Keratinocyte (primary cell): Measurements from ENCODE around the gene GLUD1. TPM values are rescaled to one million over a fixed set of nuclear protein-coding genes. Genes with fewer than 3 reads are reported as not detected.
"Not testable (repeated sequence)": the region's sequence is repeated elsewhere in the genome, so short reads cannot be mapped to it uniquely, and the experiment has no call there.

Source experiments
- DNase-seq: peaks from one replicate; pipeline ENCODE4 v3.0.0-alpha.2; 2011; ENCODE audit warnings: low read depth, missing footprints, low spot score
- FAIRE-seq: peaks from 2 replicates; lab custom pipeline; 2011; peaks lifted over from hg19 to GRCh38; lab: Jason Lieb, UNC
- H2AFZ ChIP-seq: 2 replicates; pipeline ENCODE4 v1.6.0; 2012; ENCODE audit warnings: low read length, control low read depth, inconsistent platforms; ENCODE audit not compliant: control insufficient read depth
- H3K27ac ChIP-seq: 2 replicates; pipeline ENCODE4 v1.5.1; 2011; ENCODE audit warnings: low read length; ENCODE audit not compliant: control insufficient read depth, insufficient read depth
- H3K27me3 ChIP-seq: 3 replicates; pipeline ENCODE4 v1.6.0; 2011; ENCODE audit warnings: low read length; ENCODE audit not compliant: control insufficient read depth, insufficient read depth; ENCODE audit errors: extremely low read depth
- H3K36me3 ChIP-seq, 2 experiments: 2 replicates in 1 of 2; 3 replicates in 1 of 2; pipeline ENCODE4 v1.5.1; 2011; ENCODE audit warnings: low read length in 2 of 2, mild to moderate bottlenecking in 1 of 2; ENCODE audit not compliant: control insufficient read depth in 2 of 2, insufficient read depth in 2 of 2; ENCODE audit errors: extremely low read depth in 1 of 2
- H3K4me1 ChIP-seq: 3 replicates; pipeline ENCODE4 v1.5.1; 2011; ENCODE audit warnings: low read length; ENCODE audit not compliant: control insufficient read depth, insufficient read depth; ENCODE audit errors: extremely low read depth
- H3K4me2 ChIP-seq: 3 replicates; pipeline ENCODE4 v1.6.0; 2011; ENCODE audit warnings: low read depth, low read length; ENCODE audit not compliant: control insufficient read depth, insufficient read depth; ENCODE audit errors: extremely low read depth
- H3K4me3 ChIP-seq, 3 experiments: fragments of 200-600 bp in 1 of 3; sonication (generic) in 1 of 3; 2 replicates in 2 of 3; 3 replicates in 1 of 3; pipeline ENCODE4 v1.5.1; 2011 to 2016; ENCODE audit warnings: low read length in 3 of 3, mild to moderate bottlenecking in 3 of 3, control low read depth in 2 of 3, inconsistent platforms in 1 of 3, low read depth in 1 of 3, mixed read lengths in 1 of 3, mixed run types in 1 of 3, moderate library complexity in 1 of 3; ENCODE audit not compliant: control insufficient read depth in 2 of 3, insufficient read depth in 2 of 3; ENCODE audit errors: extremely low read depth in 1 of 3
- H3K79me2 ChIP-seq: 2 replicates; pipeline ENCODE4 v1.6.0; 2012; ENCODE audit warnings: low read length; ENCODE audit not compliant: control insufficient read depth, insufficient read depth
- H3K9ac ChIP-seq: 3 replicates; pipeline ENCODE4 v1.6.0; 2011; ENCODE audit warnings: low read length; ENCODE audit not compliant: control insufficient read depth, insufficient read depth; ENCODE audit errors: extremely low read depth
- H3K9me1 ChIP-seq: 3 replicates; pipeline ENCODE4 v1.6.0; 2011; ENCODE audit warnings: low read length; ENCODE audit not compliant: control insufficient read depth, insufficient read depth; ENCODE audit errors: extremely low read depth
- H3K9me3 ChIP-seq: 2 replicates; pipeline ENCODE4 v1.5.1; 2012; ENCODE audit warnings: low read depth, low read length; ENCODE audit not compliant: control insufficient read depth
- H4K20me1 ChIP-seq: 3 replicates; pipeline ENCODE4 v1.6.0; 2011; ENCODE audit warnings: low read length; ENCODE audit not compliant: control insufficient read depth, insufficient read depth; ENCODE audit errors: extremely low read depth
- CTCF ChIP-seq, 3 experiments: IDR thresholded peaks in 1 of 3; conservative IDR thresholded peaks in 1 of 3; optimal IDR thresholded peaks in 1 of 3; 2 replicates in 2 of 3; 3 replicates in 1 of 3; pipeline versions ENCODE3 to v1.5.1; 2011; ENCODE audit warnings: low read length in 3 of 3, mild to moderate bottlenecking in 3 of 3, moderate library complexity in 2 of 3, control low read depth in 1 of 3, inconsistent platforms in 1 of 3; ENCODE audit not compliant: insufficient read depth in 2 of 3; ENCODE audit errors: extremely low read depth in 1 of 3
- EZH2 ChIP-seq: IDR thresholded peaks from one replicate; pipeline ENCODE4 v1.6.1; 2012; ENCODE audit warnings: inconsistent platforms, mild to moderate bottlenecking, low read length, moderate library complexity
- dilution Hi-C: fragments of 300-500 bp; cut with MboI; formaldehyde crosslinking; loops from one replicate; pipeline ENCODE4 v1.7.0; 2020; ENCODE audit warnings: low sequenced_read_pairs; ENCODE audit not compliant: extremely low pct_ligation_motif_present
- polyA plus RNA-seq, 5 experiments: library from polyadenylated mRNA; depleted of rRNA in 3 of 5; stranded (reverse) in 3 of 5; stranded (forward) in 1 of 5; unstranded in 1 of 5; fragments of >200 nt; gene quantifications; 1 replicate in 1 of 5; 2 replicates in 3 of 5; 3 replicates in 1 of 5; pipeline versions ENCODE4 v1.2.1 to v1.2.3, GENCODE V29; 2011 to 2012; ENCODE audit warnings: missing spikeins in 2 of 5, low read depth in 1 of 5, low replicate concordance in 1 of 5

The GLUD1 gene
- polyA plus RNA-seq, 1 donor (not counting 4 experiments of a cell fraction or from before 2014, with no cell fraction given): 124 TPM

DNA sequence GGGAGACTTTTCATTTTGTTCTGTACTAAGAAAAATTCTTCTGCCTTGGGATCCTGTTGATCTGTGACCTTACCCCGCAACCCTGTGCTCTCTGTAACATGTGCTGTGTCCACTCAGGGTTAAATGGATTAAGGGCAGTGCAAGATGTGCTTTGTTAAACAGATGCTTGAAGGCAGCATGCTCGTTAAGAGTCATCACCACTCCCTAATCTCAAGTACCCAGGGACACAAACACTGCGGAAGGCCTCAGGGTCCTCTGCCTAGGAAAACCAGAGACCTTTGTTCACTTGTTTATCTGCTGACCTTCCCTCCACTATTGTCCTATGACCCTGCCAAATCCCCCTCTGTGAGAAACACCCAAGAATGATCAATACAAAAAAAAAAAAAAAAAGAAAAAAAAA lies 13.1 kb downstream of the GLUD1 start:
- H3K9me3 ChIP-seq, FAIRE-seq, H3K9me1 ChIP-seq, H3K4me3 ChIP-seq, H3K27me3 ChIP-seq, H4K20me1 ChIP-seq, dilution Hi-C loops, H2AFZ ChIP-seq, H3K36me3 ChIP-seq, DNase-seq, H3K4me2 ChIP-seq: not testable (repeated sequence)
- Histone ChIP-seq H3K27ac (peak overlapping the region; percentile 86), H3K79me2 (peaks cover 44% of the 10 kb centered on the region), H3K9ac (peak overlapping the region; percentile 44), H3K4me1 (peaks cover 27% of the 10 kb centered on the region)

- H3K4me3 ChIP-seq, H4K20me1 ChIP-seq, H3K9me3 ChIP-seq, FAIRE-seq, DNase-seq, dilution Hi-C loops, H3K27me3 ChIP-seq, H2AFZ ChIP-seq, H3K27ac ChIP-seq, H3K9me1 ChIP-seq, H3K4me2 ChIP-seq, H3K36me3 ChIP-seq, H3K9ac ChIP-seq: not testable (repeated sequence)
- Histone ChIP-seq H3K4me1 (peaks cover 27% of the 10 kb centered on the region), H3K79me2 (peaks cover 38% of the 10 kb centered on the region)
Measured at GRCh38 chr10:87080621-87081020, 14.0 kb downstream of the GLUD1 start.

DNA sequence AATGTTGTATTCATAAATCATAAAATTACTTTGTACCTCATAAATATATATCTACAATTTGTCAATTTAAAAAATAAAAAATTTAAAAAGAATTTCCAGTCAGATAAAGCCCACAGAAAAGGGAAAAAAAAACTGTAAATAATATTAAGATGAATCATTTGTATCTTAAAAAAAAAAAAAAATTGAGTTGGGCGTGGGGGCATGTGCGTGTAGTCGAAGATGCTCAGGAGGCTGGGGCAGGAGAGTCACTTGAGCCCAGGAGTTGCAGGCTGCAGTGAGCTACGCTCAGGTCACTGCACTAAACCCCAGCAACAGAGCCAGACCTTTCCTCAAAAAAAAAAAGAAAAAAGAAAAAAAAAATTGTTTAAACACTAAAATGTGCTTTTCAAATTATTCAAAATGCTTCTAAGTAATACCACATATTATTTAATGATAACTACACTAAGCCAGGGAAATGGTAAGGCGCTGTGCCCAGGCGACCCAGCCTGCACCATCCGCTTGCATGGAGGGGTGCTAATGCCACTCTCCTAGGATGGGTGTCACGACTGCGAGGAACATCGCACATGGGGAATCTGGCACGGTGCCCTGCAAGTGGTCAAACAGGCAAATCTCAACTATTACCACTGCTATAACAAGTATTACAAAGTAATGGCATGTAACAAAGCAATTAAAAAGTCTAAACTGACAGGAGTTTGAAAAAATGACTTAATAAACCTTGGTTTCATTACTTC lies 15.4 kb downstream of the GLUD1 start:
- Histone ChIP-seq H3K4me3 (no peak overlapping the region), H2AFZ (no peak overlapping the region), H3K4me1 (peaks cover 22% of the 10 kb centered on the region), H3K27ac (no peak overlapping the region), H3K79me2 (peaks cover 33% of the 10 kb centered on the region), H3K9me3 (no peaks in the 10 kb centered on the region), H3K36me3 (no peaks in the 10 kb centered on the region), H3K9me1 (no peaks in the 10 kb centered on the region), H3K9ac (no peak overlapping the region), H3K27me3 (no peaks in the 10 kb centered on the region), H4K20me1 (no peaks in the 10 kb centered on the region), H3K4me2 (no peak overlapping the region)
- no peak for FAIRE-seq
- TF ChIP-seq EZH2 (no peak), CTCF (optimal IDR thresholded peaks at IDR 0.05 in 1 of 3, IDR thresholded peaks at IDR 0.05 in 1 of 3, conservative IDR thresholded peaks at IDR 0.05 in 1 of 3; ENCODE audit: extremely low read depth in 1 of 3, insufficient read depth in 2 of 3, low read length in 3 of 3) (no peak)
- dilution Hi-C loops: no loop called here
- DNase-seq: no peak

DNA sequence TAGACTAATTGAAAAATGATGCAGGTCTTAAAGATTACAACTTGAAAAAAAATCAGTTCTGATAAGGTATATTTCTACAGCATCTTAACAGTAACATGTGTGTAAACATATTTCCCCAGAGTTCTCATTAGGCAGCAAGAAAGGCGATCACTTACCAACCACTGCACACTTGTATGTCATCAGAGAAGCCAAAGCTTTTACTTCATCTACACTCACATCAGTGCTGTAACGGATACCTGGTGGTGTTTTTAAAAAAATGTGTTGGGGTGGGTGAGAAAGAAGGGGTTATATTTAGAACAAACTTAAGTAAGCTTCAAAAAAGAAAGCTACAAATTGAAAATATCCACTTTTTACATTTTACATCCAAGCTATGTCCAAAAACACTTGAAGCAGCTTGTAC lies 18.2 kb downstream of the GLUD1 start:
- dilution Hi-C loops, H3K4me2 ChIP-seq, H4K20me1 ChIP-seq, H3K9me3 ChIP-seq, H3K4me1 ChIP-seq, H3K9me1 ChIP-seq, H3K36me3 ChIP-seq, DNase-seq, H3K4me3 ChIP-seq, FAIRE-seq, H2AFZ ChIP-seq, H3K9ac ChIP-seq, H3K27ac ChIP-seq, H3K27me3 ChIP-seq: not testable (repeated sequence)
- peaks cover 19% of the 10 kb centered on the region for H3K79me2 ChIP-seq
